HFFc6 (cell line): ENCODE data around the gene ZKSCAN5. TPM values are rescaled to one million over a fixed set of nuclear protein-coding genes. Genes with fewer than 3 reads are reported as not detected.
"Not testable (repeated sequence)": the region's sequence is repeated elsewhere in the genome, so short reads cannot be mapped to it uniquely, and the experiment has no call there.

Source experiments
- DNase-seq: peaks from one replicate; pipeline ENCODE4 v3.0.0-alpha.2; 2018
- H3K27ac Mint-ChIP-seq: 2 replicates; pipeline ENCODE4 v1.8.0; 2020; ENCODE audit warnings: mild to moderate bottlenecking, mixed read lengths
- H3K27me3 Mint-ChIP-seq: 2 replicates; pipeline ENCODE4 v1.8.0; 2021; ENCODE audit warnings: mild to moderate bottlenecking, moderate library complexity, mixed read lengths; ENCODE audit not compliant: insufficient read depth
- H3K36me3 Mint-ChIP-seq: 2 replicates; pipeline ENCODE4 v1.8.0; 2021; ENCODE audit warnings: low read depth, mixed read lengths
- H3K4me1 Mint-ChIP-seq: 2 replicates; pipeline ENCODE4 v1.8.0; 2020; ENCODE audit warnings: low read depth, mixed read lengths
- H3K4me3 Mint-ChIP-seq: 2 replicates; pipeline ENCODE4 v1.8.0; 2020; ENCODE audit warnings: mild to moderate bottlenecking, moderate library complexity, mixed read lengths
- H3K9me3 Mint-ChIP-seq: 2 replicates; pipeline ENCODE4 v1.8.0; 2020; ENCODE audit warnings: mild to moderate bottlenecking, mixed read lengths
- total RNA-seq, 6 experiments: library from RNA; stranded (reverse); fragmentation: NEBNext Ultra II Directional; extraction: Animal tissue kit (Norgen Biotek cat#: 25700); gene quantifications; 2 replicates in 1 of 6; 3 replicates in 5 of 6; pipeline ENCODE4 v1.2.3, GENCODE V29; 2021
- TF ChIP-seq, protein P1 (sequence below): fragments of 200-600 bp; sonication (generic); IDR thresholded peaks from 2 replicates; pipeline ENCODE4 v1.5.0; 2021; ENCODE audit warnings: antibody characterized with exemption, mild to moderate bottlenecking

The ZKSCAN5 gene
- total RNA-seq, 6 experiments from 2014 or later: 10.0 to 12.8 (median 11.3) TPM

- Mint-ChIP-seq H3K27me3 (no peaks in the 10 kb centered on the region; the same call in 1 of the 2 replicates), H3K27ac (no peak overlapping the region), H3K36me3 (peaks cover 42% of the 10 kb centered on the region), H3K4me1 (no peaks in the 10 kb centered on the region), H3K4me3 (no peak overlapping the region), H3K9me3 (no peaks in the 10 kb centered on the region)
- TF ChIP-seq, protein P1, sequence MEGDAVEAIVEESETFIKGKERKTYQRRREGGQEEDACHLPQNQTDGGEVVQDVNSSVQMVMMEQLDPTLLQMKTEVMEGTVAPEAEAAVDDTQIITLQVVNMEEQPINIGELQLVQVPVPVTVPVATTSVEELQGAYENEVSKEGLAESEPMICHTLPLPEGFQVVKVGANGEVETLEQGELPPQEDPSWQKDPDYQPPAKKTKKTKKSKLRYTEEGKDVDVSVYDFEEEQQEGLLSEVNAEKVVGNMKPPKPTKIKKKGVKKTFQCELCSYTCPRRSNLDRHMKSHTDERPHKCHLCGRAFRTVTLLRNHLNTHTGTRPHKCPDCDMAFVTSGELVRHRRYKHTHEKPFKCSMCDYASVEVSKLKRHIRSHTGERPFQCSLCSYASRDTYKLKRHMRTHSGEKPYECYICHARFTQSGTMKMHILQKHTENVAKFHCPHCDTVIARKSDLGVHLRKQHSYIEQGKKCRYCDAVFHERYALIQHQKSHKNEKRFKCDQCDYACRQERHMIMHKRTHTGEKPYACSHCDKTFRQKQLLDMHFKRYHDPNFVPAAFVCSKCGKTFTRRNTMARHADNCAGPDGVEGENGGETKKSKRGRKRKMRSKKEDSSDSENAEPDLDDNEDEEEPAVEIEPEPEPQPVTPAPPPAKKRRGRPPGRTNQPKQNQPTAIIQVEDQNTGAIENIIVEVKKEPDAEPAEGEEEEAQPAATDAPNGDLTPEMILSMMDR: no peak
- no peak for DNase-seq
These were observed 67.3 kb downstream of the ZKSCAN5 start for GRCh38 chr7:99571768-99572167.

DNA sequence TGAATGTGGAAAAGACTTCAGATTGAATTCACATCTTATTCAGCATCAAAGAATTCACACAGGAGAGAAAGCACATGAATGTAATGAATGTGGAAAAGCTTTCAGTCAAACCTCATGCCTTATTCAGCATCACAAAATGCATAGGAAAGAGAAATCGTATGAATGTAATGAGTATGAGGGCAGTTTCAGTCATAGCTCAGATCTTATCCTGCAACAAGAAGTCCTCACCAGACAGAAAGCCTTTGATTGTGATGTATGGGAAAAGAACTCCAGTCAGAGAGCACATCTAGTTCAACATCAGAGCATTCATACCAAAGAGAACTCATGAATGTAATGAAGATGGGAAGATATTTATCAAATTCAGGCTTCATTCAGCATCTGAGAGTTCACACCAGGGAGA lies 68.8 kb downstream of the ZKSCAN5 start:
- TF ChIP-seq, protein P1: no peak
- H3K4me3 Mint-ChIP-seq: no peak overlapping the region
- H3K9me3 Mint-ChIP-seq: no peaks in the 10 kb centered on the region
- no peak for DNase-seq
- H3K27ac Mint-ChIP-seq: no peak overlapping the region
- no peaks in the 10 kb centered on the region for H3K4me1 Mint-ChIP-seq
- H3K36me3 Mint-ChIP-seq: peaks cover 42% of the 10 kb centered on the region
- no peaks in the 10 kb centered on the region for H3K27me3 Mint-ChIP-seq

DNA sequence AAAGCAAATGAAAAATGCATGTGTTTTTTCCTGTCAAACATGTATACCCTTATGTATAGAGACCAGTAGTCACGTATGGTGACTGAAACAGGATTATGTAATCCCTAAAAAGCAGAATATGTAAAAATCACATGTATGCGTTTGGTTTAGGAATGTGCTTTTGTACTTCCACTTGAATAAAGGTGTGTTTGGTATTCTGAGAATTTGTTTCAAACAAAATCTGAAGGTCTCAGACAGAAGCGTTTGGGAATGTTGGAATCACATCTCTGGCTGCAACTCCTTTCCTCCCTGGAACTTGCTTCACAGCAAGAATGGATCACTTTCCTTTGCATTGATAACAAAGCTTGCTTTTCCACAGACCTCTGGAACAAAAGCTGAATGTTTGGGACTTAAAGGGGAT lies 71.8 kb downstream of the ZKSCAN5 start:
- no peak for DNase-seq
- Mint-ChIP-seq H3K27me3 (no peaks in the 10 kb centered on the region), H3K36me3 (peaks cover 28% of the 10 kb centered on the region), H3K9me3 (no peaks in the 10 kb centered on the region), H3K4me3 (no peak overlapping the region), H3K4me1 (peaks cover 16% of the 10 kb centered on the region), H3K27ac (no peak overlapping the region)
- TF ChIP-seq, protein P1: no peak

DNA sequence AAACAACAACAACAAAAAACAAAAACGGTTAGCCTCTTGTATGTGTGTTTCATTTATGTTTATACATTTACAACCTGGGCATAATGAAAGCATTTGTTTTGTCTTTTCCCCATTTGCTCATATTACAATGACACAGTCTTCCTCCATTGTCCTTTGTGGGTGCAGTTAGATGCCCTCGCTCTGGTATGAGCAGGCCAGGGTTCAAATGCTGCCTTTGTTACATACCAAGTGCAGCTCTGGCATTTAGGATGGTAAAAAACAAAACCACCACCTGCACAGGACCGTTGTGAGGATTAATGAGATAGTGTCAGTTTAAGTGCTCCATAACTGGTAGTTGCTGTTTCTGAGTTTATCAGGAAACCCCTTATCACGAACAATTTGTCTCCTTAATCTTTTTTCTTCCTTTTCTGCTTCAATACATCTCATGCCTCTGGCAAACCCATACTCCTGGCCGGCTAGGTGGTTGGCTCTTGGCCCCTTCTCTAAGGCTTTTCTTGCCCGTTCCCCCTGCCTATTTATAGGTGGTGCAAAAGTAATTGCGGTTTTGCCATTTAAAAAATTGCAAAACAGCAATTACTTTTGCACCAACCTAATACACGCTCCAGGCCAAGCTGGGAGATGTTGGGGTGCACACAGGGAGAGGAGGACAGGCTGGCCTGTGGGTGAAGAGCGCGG lies 75.0 kb downstream of the ZKSCAN5 start:
- H3K27ac Mint-ChIP-seq: no peak overlapping the region
- no peaks in the 10 kb centered on the region for H3K27me3 Mint-ChIP-seq
- H3K4me1 Mint-ChIP-seq: peaks cover 16% of the 10 kb centered on the region
- TF ChIP-seq, protein P1: no peak
- no peaks in the 10 kb centered on the region for H3K36me3 Mint-ChIP-seq
- no peaks in the 10 kb centered on the region for H3K9me3 Mint-ChIP-seq
- peak overlapping the region; percentile 86 for H3K4me3 Mint-ChIP-seq
- no peak for DNase-seq

DNA sequence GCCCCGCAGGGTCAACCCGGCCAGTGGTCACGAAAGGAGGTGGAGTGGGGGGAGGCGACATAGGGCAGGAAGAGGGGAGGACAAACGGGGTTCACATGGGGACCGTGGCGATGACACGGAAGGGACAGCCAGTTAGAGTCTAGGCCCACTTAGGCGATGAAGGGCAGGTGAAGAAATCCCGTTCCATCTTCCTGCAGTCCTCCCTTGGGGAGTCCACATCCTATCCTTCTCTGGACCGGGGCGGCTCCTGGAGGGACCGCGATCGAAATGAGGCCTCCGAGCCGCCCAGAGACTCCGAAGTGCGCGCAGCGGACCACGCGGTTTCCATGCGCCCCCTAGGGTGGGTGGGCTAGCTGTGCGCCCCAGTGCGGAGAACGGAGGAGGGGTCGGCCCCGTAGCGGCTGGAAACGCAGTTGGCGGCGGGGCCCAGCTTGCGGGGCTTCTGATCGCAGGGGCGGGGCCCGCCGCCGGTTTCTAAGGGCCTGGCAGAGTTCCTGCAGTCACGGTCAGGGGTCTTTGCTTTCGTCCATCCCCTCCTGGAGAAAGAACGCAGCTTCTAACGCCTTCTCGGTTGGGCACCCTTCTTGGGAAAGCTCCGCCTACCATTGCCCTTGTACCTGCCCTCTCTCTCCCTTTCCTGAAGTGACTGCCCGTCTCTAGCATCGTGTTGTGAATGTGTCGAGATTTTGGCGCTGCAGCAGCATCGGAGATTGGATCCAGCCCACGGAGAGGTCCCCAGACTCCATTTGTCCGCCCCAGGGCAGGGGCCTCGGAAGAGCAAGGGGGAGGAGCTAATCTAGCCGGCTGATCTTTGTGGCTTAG lies 75.7 kb downstream of the ZKSCAN5 start:
- TF ChIP-seq, protein P1: peak; percentile 64
- Mint-ChIP-seq H3K27ac (no peak overlapping the region), H3K36me3 (no peaks in the 10 kb centered on the region), H3K9me3 (no peaks in the 10 kb centered on the region), H3K27me3 (no peaks in the 10 kb centered on the region), H3K4me3 (peak overlapping the region; percentile 86), H3K4me1 (peaks cover 16% of the 10 kb centered on the region)
- DNase-seq: no peak

DNA sequence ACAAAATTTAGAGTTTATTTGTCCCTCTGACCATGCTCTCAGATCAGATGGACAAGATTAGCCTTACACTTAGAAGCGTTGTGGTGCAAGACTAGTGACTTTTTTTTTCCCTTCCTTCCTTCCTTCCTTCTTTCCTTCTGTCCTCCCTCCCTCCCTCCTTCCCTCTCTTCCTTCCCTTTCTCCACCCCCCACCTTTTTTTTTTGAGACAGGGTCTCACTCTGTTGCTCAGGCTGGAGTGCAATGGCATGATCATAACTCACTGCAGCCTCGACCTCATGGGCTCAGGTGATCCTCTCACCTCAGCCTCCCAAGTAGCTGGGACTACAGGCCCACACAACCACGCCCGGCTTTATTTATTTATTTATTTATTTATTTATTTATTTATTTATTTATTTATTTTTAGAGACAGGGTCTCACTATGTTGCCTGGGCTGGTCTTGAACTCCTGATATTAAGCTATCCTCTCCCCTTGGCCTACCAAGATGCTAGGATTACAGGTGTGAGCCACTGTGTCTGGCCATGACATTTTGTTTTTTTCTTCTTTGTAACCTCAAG lies 76.4 kb downstream of the ZKSCAN5 start:
- H3K27me3 Mint-ChIP-seq, H3K27ac Mint-ChIP-seq: not testable (repeated sequence)

More for the DNA sequence above, 76.4 kb downstream of the ZKSCAN5 start:
- not testable (repeated sequence) for H3K9me3 Mint-ChIP-seq, DNase-seq, H3K36me3 Mint-ChIP-seq
- Mint-ChIP-seq H3K4me3 (peak overlapping the region; percentile 86), H3K4me1 (peaks cover 16% of the 10 kb centered on the region)
